Lower leg skin (tissue), 3 donors: ENCODE results near the gene FZD10.

Experiments
- POLR2A ChIP-seq, 2 donors: fragments of 450-650 bp; IDR thresholded peaks; one replicate each; pipeline ENCODE4 v1.6.1; 2016 to 2017; ENCODE audit warnings: antibody characterized with exemption in 2 of 2, mild to moderate bottlenecking in 1 of 2, moderate library complexity in 1 of 2
- TF ChIP-seq, protein P1 (sequence below), 3 donors: fragments of 450-650 bp; IDR thresholded peaks; one replicate each; pipeline ENCODE4 v1.5.1; 2016; ENCODE audit warnings: antibody characterized with exemption in 3 of 3, mild to moderate bottlenecking in 3 of 3, moderate library complexity in 2 of 3

DNA sequence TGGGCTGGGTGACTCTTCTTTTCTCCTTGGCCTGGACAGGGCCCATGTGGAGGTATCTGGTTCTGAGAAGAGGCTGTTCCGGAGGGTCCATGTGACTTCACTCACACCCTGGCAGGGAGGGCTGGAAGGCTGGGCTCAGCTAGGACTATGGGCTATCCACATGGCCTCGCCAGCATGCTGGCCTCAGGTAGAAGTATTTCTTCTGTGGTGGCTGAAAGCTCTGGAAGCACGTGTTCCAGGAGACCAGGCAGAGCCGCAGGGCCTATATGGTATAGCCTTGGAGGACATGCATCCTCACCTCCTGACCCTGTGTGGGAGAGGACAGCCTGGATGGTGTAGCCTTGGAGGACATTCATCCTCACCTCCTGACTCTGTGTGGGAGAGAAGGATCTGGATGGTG lies 38.2 kb upstream of the FZD10 start:
- TF ChIP-seq, protein P1, sequence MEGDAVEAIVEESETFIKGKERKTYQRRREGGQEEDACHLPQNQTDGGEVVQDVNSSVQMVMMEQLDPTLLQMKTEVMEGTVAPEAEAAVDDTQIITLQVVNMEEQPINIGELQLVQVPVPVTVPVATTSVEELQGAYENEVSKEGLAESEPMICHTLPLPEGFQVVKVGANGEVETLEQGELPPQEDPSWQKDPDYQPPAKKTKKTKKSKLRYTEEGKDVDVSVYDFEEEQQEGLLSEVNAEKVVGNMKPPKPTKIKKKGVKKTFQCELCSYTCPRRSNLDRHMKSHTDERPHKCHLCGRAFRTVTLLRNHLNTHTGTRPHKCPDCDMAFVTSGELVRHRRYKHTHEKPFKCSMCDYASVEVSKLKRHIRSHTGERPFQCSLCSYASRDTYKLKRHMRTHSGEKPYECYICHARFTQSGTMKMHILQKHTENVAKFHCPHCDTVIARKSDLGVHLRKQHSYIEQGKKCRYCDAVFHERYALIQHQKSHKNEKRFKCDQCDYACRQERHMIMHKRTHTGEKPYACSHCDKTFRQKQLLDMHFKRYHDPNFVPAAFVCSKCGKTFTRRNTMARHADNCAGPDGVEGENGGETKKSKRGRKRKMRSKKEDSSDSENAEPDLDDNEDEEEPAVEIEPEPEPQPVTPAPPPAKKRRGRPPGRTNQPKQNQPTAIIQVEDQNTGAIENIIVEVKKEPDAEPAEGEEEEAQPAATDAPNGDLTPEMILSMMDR (IDR thresholded peaks at IDR 0.05), result no peak
- no peak for TF ChIP-seq POLR2A (IDR thresholded peaks at IDR 0.05)
